IMR-90 (cell line): ENCODE data around the gene DCUN1D2. TPM values are rescaled to one million over a fixed set of nuclear protein-coding genes. Genes with fewer than 3 reads are reported as not detected.

ENCODE experiments used
- ATAC-seq: fragments of 200-7000 bp; cut with Tn5 transposase; 2 replicates; pipeline ENCODE4 v1.9.1; 2020; ENCODE audit warnings: low read depth, mild to moderate bottlenecking, moderate library complexity
- BruUV-seq: library from RNA; stranded (reverse); fragments of 400-500 nt; replicated peaks from 2 replicates; lab custom pipeline; 2021; lab: Mats Ljungman, UMichigan
- CTCF ChIA-PET: fragments of 300-600 bp; formaldehyde crosslinking; extraction: SDS; loops from one replicate; lab custom pipeline; 2021; ENCODE audit warnings: antibody characterized with exemption; lab: Yijun Ruan, JAX
- POLR2A ChIA-PET: fragments of 300-600 bp; sonication (Branson Sonifier 250); formaldehyde crosslinking; loops from one replicate; lab custom pipeline; 2022; ENCODE audit warnings: antibody characterized with exemption; ENCODE audit not compliant: unreplicated experiment; lab: Charles Lee
- DNase-seq: peaks from one replicate; pipeline ENCODE4 v3.0.0; 2013
- H2AFZ ChIP-seq: replicated peaks from 2 replicates; pipeline ENCODE3; 2013; ENCODE audit warnings: low read length, mild to moderate bottlenecking; ENCODE audit not compliant: poor library complexity
- H2AK5ac ChIP-seq: 2 replicates; pipeline ENCODE4 v1.6.1; 2013; ENCODE audit warnings: low read depth, low read length, inconsistent platforms
- H2AK9ac ChIP-seq: replicated peaks from 2 replicates; pipeline ENCODE3; 2013; ENCODE audit warnings: mild to moderate bottlenecking, low read depth, low read length, moderate library complexity; ENCODE audit not compliant: poor library complexity
- H2BK120ac ChIP-seq: 2 replicates; pipeline ENCODE4 v1.6.1; 2013; ENCODE audit warnings: low read depth, low read length, inconsistent platforms
- H2BK15ac ChIP-seq: 3 replicates; pipeline ENCODE4 v1.6.1; 2013; ENCODE audit warnings: low read depth, low read length, inconsistent platforms
- H2BK20ac ChIP-seq: 2 replicates; pipeline ENCODE4 v1.6.1; 2013; ENCODE audit warnings: low read depth, mild to moderate bottlenecking, inconsistent platforms, low read length, moderate library complexity
- H2BK5ac ChIP-seq: 2 replicates; pipeline ENCODE4 v1.6.1; 2013; ENCODE audit warnings: mild to moderate bottlenecking, low read depth, low read length, inconsistent platforms; ENCODE audit not compliant: poor library complexity, severe bottlenecking
- H3K14ac ChIP-seq: replicated peaks from 2 replicates; pipeline ENCODE4 v1.6.1; 2013; ENCODE audit warnings: low read depth, low read length, inconsistent platforms
- H3K18ac ChIP-seq: 2 replicates; pipeline ENCODE4 v1.6.1; 2013; ENCODE audit warnings: low read depth, low read length, control low read depth
- H3K23ac ChIP-seq: 2 replicates; pipeline ENCODE4 v1.6.1; 2013; ENCODE audit warnings: low read depth, low read length, inconsistent platforms
- H3K27ac ChIP-seq: 2 replicates; pipeline ENCODE4 v1.5.1; 2013; ENCODE audit warnings: mild to moderate bottlenecking, control low read depth, low read length; ENCODE audit not compliant: insufficient read depth
- H3K27me3 ChIP-seq: 2 replicates; pipeline ENCODE4 v1.6.1; 2013; ENCODE audit warnings: low read length; ENCODE audit not compliant: control insufficient read depth, insufficient read depth
- H3K36me3 ChIP-seq: 2 replicates; pipeline ENCODE4 v1.6.1; 2013; ENCODE audit warnings: low read length, mixed read lengths; ENCODE audit not compliant: control insufficient read depth, insufficient read depth
- H3K4ac ChIP-seq: 2 replicates; pipeline ENCODE4 v1.6.1; 2013; ENCODE audit warnings: low read depth, low read length, inconsistent platforms
- H3K4me1 ChIP-seq: 2 replicates; pipeline ENCODE4 v1.6.1; 2013; ENCODE audit warnings: low read length, mixed read lengths; ENCODE audit not compliant: control insufficient read depth, insufficient read depth
- H3K4me2 ChIP-seq: 2 replicates; pipeline ENCODE4 v1.6.1; 2013; ENCODE audit warnings: low read depth, mild to moderate bottlenecking, control low read depth, low read length, moderate library complexity
- H3K4me3 ChIP-seq: 2 replicates; pipeline ENCODE4 v1.5.1; 2013; ENCODE audit warnings: low read depth, mild to moderate bottlenecking, control low read depth, low read length, moderate library complexity; ENCODE audit not compliant: insufficient read depth
- H3K56ac ChIP-seq: 2 replicates; pipeline ENCODE4 v1.6.1; 2013; ENCODE audit warnings: low read length, inconsistent platforms; ENCODE audit not compliant: insufficient read depth; ENCODE audit errors: extremely low read depth
- H3K79me1 ChIP-seq, 2 experiments: 2 replicates each; pipeline ENCODE4 v1.6.1; 2013; ENCODE audit warnings: low read length in 2 of 2, inconsistent platforms in 1 of 2, low read depth in 1 of 2
- H3K9ac ChIP-seq: 2 replicates; pipeline ENCODE4 v1.6.1; 2013; ENCODE audit warnings: low read depth, low read length, control low read depth
- H3K9me1 ChIP-seq: 2 replicates; pipeline ENCODE4 v1.6.1; 2013; ENCODE audit warnings: low read length, inconsistent platforms; ENCODE audit not compliant: insufficient read depth
- H3K9me3 ChIP-seq: 2 replicates; pipeline ENCODE4 v1.6.1; 2013; ENCODE audit warnings: low read length; ENCODE audit not compliant: control insufficient read depth, insufficient read depth
- H4K20me1 ChIP-seq: 2 replicates; pipeline ENCODE4 v1.6.1; 2013; ENCODE audit warnings: low read length, inconsistent platforms; ENCODE audit not compliant: insufficient read depth
- H4K5ac ChIP-seq: 2 replicates; pipeline ENCODE4 v1.6.1; 2013; ENCODE audit warnings: mild to moderate bottlenecking, low read depth, low read length, control low read depth
- H4K8ac ChIP-seq, 2 experiments: 2 replicates each; pipeline ENCODE4 v1.6.1; 2013; ENCODE audit warnings: low read depth in 2 of 2, low read length in 2 of 2, control low read depth in 1 of 2, inconsistent platforms in 1 of 2
- H4K91ac ChIP-seq: 2 replicates; pipeline ENCODE4 v1.6.1; 2013; ENCODE audit warnings: low read depth, low read length, inconsistent platforms; ENCODE audit not compliant: insufficient read depth
- BHLHE40 ChIP-seq: fragments of 150-350 bp; IDR thresholded peaks from 2 replicates; pipeline ENCODE4 v1.6.1; 2016; ENCODE audit warnings: mild to moderate bottlenecking, low read depth, low read length
- CEBPB ChIP-seq: IDR thresholded peaks from 2 replicates; pipeline ENCODE4 v1.6.1; 2012; ENCODE audit warnings: low read depth, low read length, improper control_type of control experiment
- CHD1 ChIP-seq: IDR thresholded peaks from 2 replicates; pipeline ENCODE4 v1.6.1; 2012; ENCODE audit warnings: low read depth, low read length, improper control_type of control experiment
- FOS ChIP-seq: fragments of 150-350 bp; IDR thresholded peaks from 2 replicates; pipeline ENCODE4 v1.6.1; 2016; ENCODE audit warnings: low read depth, low read length
- MAFK ChIP-seq: IDR thresholded peaks from 2 replicates; pipeline ENCODE4 v1.6.1; 2012; ENCODE audit warnings: low read depth, low read length, improper control_type of control experiment
- MAZ ChIP-seq: IDR thresholded peaks from 2 replicates; pipeline ENCODE4 v1.6.1; 2012; ENCODE audit warnings: low read depth, mild to moderate bottlenecking, low read length, improper control_type of control experiment, moderate library complexity, borderline replicate concordance
- MXI1 ChIP-seq: IDR thresholded peaks from 2 replicates; pipeline ENCODE4 v1.6.1; 2012; ENCODE audit warnings: low read depth, mild to moderate bottlenecking, low read length, moderate library complexity, borderline replicate concordance
- NFE2L2 ChIP-seq: fragments of 150-350 bp; IDR thresholded peaks from 2 replicates; pipeline ENCODE4 v1.6.1; 2016; ENCODE audit warnings: low read depth, mild to moderate bottlenecking, low read length
- POLR2A ChIP-seq: IDR thresholded peaks from 2 replicates; pipeline ENCODE4 v1.6.1; 2012; ENCODE audit warnings: mild to moderate bottlenecking, low read depth, low read length
- RAD21 ChIP-seq: IDR thresholded peaks from 2 replicates; pipeline ENCODE4 v1.6.1; 2012; ENCODE audit warnings: low read length, improper control_type of control experiment
- RFX5 ChIP-seq: IDR thresholded peaks from 2 replicates; pipeline ENCODE4 v1.8.0; 2012; ENCODE audit warnings: low read depth, mild to moderate bottlenecking, low read length, moderate library complexity
- WGBS, 2 experiments: methylation state at CpG; one replicate each; pipeline versions ENCODE4 v1.1.5 to v1.1.7; 2013; ENCODE audit warnings: missing lambda C conversion rate in 2 of 2; ENCODE audit not compliant: insufficient read length in 1 of 2; ENCODE audit errors: extremely low coverage in 2 of 2; 5-methylcytosine and 5-hydroxymethylcytosine counted together
- dilution Hi-C: fragments of 300-500 bp; cut with HindIII; formaldehyde crosslinking; loops from one replicate; pipeline ENCODE4 v1.14.3; 2018; ENCODE audit warnings: low sequenced_read_pairs; ENCODE audit not compliant: unreplicated experiment
- in situ Hi-C: fragments of 300-500 bp; cut with MboI; formaldehyde crosslinking; loops from 3 replicates; pipeline ENCODE4 v1.14.3; 2019; ENCODE audit warnings: low sequenced_read_pairs, inconsistent platforms, mixed read lengths
- intact Hi-C: fragments of 100-400 bp; cut with micrococcal nuclease; formaldehyde crosslinking; loops from 2 replicates; pipeline ENCODE4 v1.10.0; 2022
- polyA plus RNA-seq, 3 experiments: library from polyadenylated mRNA; depleted of rRNA; stranded (reverse); fragments of >200 nt; gene quantifications; 2 replicates each; pipeline ENCODE4 v1.2.3, GENCODE V29; 2012; ENCODE audit warnings: low replicate concordance in 1 of 3
- total RNA-seq: library from RNA; depleted of rRNA; stranded (reverse); fragments of >200 nt; gene quantifications from 2 replicates; pipeline ENCODE4 v1.2.3, GENCODE V29; 2012

The DCUN1D2 gene
- total and polyA plus RNA-seq, 2 of the 4 experiments (the other 2 are of a cell fraction), result 8.1 to 11.5 TPM

- no peaks in the 10 kb centered on the region for H3K27me3 ChIP-seq
- no peak overlapping the region for H3K4ac ChIP-seq
- no peak overlapping the region for H2BK5ac ChIP-seq
- H3K9ac ChIP-seq, result no peak overlapping the region
- BruUV-seq, result no TSS peak
- H4K20me1 ChIP-seq, result peaks cover 13% of the 10 kb centered on the region
- no peak overlapping the region for H2BK120ac ChIP-seq
- H2BK15ac ChIP-seq, result no peak overlapping the region
- H2AFZ ChIP-seq, result no peak overlapping the region
- DNase-seq, result no peak
- H4K91ac ChIP-seq, result no peak overlapping the region
- in situ Hi-C loops, result no loop called here
- H4K5ac ChIP-seq, result no peak overlapping the region
- peaks cover 5% of the 10 kb centered on the region; the same call in 1 of the 2 replicates for H3K4me1 ChIP-seq
- ChIA-PET CTCF (no interaction called here), POLR2A (no interaction called here)
- dilution Hi-C loops, result no loop called here
- no peak overlapping the region for H2BK20ac ChIP-seq
- no CpG with 5 or more reads among the region's 5 CpGs for WGBS, 2 experiments
- H3K36me3 ChIP-seq, result peaks cover 51% of the 10 kb centered on the region
- no peak overlapping the region for H2AK9ac ChIP-seq
- intact Hi-C loops, result no loop called here
- H3K18ac ChIP-seq, result no peak overlapping the region
- H3K9me3 ChIP-seq, result no peaks in the 10 kb centered on the region
- H3K56ac ChIP-seq, result no peak overlapping the region
- peaks cover 26 to 39% of the 10 kb centered on the region in 2 experiments for H3K79me1 ChIP-seq
- H4K8ac ChIP-seq, result no peak overlapping the region
- TF ChIP-seq POLR2A (no peak), RAD21 (no peak), NFE2L2 (no peak), CEBPB (no peak), RFX5 (no peak), MXI1 (no peak), FOS (no peak), MAFK (no peak), CHD1 (no peak), BHLHE40 (no peak), MAZ (no peak)
- H3K4me3 ChIP-seq, result no peak overlapping the region
- no peak overlapping the region for H3K23ac ChIP-seq
- no peak overlapping the region for H3K27ac ChIP-seq
- no peak for ATAC-seq
- no peak overlapping the region for H2AK5ac ChIP-seq
- H3K14ac ChIP-seq, result no peak overlapping the region
- no peak overlapping the region for H3K4me2 ChIP-seq
- H3K9me1 ChIP-seq, result peaks cover 18% of the 10 kb centered on the region
Observed at GRCh38 chr13:113514847-113515246, 24.3 kb upstream of the DCUN1D2 start.
